WI38 (cell line): ENCODE results near the gene LAMC3.

Experiments used
- H3K4me3 ChIP-seq: 2 replicates; pipeline ENCODE4 v1.5.1; 2011; ENCODE audit warnings: low read depth, mild to moderate bottlenecking, control low read depth, low read length
- CTCF ChIP-seq: IDR thresholded peaks from 2 replicates; pipeline ENCODE4 v1.5.1; 2012; ENCODE audit warnings: low read depth, mild to moderate bottlenecking, control low read depth, low read length

The LAMC3 gene

GRCh38 chr9:131008909-131009618 is at the start of gene LAMC3:
LAMC3 (plus strand) TSS chr9:131009174; CDS start chr9:131009215, 41 bp downstream.
- TF ChIP-seq CTCF, result peak; percentile 11; the same call in 1 of the 2 replicates
- H3K4me3 ChIP-seq, result peak within 1 kb of the TSS; percentile 14; the same call in 1 of the 2 replicates

GRCh38 chr9:130959809-130960334 is 49.1 kb upstream of the LAMC3 start:
- TF ChIP-seq CTCF, result no peak
- no peak overlapping the region for H3K4me3 ChIP-seq

- TF ChIP-seq CTCF, result no peak
- no peak overlapping the region for H3K4me3 ChIP-seq
These were observed 48.2 kb upstream of the LAMC3 start for GRCh38 chr9:130960522-130961378.

- no peak for TF ChIP-seq CTCF
- no peak overlapping the region for H3K4me3 ChIP-seq
These were observed 47.3 kb upstream of the LAMC3 start for GRCh38 chr9:130961511-130962300.

- H3K4me3 ChIP-seq, result no peak overlapping the region
- no peak for TF ChIP-seq CTCF
These were observed 46.3 kb upstream of the LAMC3 start for GRCh38 chr9:130962418-130963316.

GRCh38 chr9:130963337-130963908 is 45.6 kb upstream of the LAMC3 start:
- no peak for TF ChIP-seq CTCF
- H3K4me3 ChIP-seq, result no peak overlapping the region
